DOHH2 (cell line): Measurements from ENCODE around the gene TIPARP.

Experiments
- H3F3A ChIP-seq: fragments of 200-600 bp; sonication (generic), shearing (Covaris generic); 2 replicates; pipeline ENCODE4 v1.6.0; 2016; ENCODE audit warnings: antibody characterized with exemption, mild to moderate bottlenecking; ENCODE audit not compliant: control insufficient read depth, insufficient read depth
- H3K27ac ChIP-seq: fragments of 200-600 bp; sonication (generic); 2 replicates; pipeline ENCODE4 v1.5.1; 2014; ENCODE audit warnings: low read depth, mild to moderate bottlenecking, low read length, moderate library complexity
- H3K27me3 ChIP-seq: fragments of 200-600 bp; sonication (generic); 2 replicates; pipeline ENCODE4 v1.6.1; 2014; ENCODE audit warnings: mild to moderate bottlenecking, low read length, mixed read lengths; ENCODE audit not compliant: control insufficient read depth
- H3K36me3 ChIP-seq: fragments of 200-600 bp; sonication (generic); 2 replicates; pipeline ENCODE4 v1.6.1; 2014; ENCODE audit warnings: mild to moderate bottlenecking, low read length, moderate library complexity, mixed read lengths; ENCODE audit not compliant: control insufficient read depth
- H3K4me1 ChIP-seq: fragments of 200-600 bp; sonication (generic); 2 replicates; pipeline ENCODE4 v1.6.1; 2014; ENCODE audit warnings: mild to moderate bottlenecking, low read length, mixed read lengths; ENCODE audit not compliant: control insufficient read depth
- H3K4me2 ChIP-seq: fragments of 200-600 bp; sonication (generic); 2 replicates; pipeline ENCODE4 v1.6.0; 2014; ENCODE audit warnings: mild to moderate bottlenecking, low read length, moderate library complexity
- H3K4me3 ChIP-seq: fragments of 200-600 bp; sonication (generic); 2 replicates; pipeline ENCODE4 v1.5.1; 2014; ENCODE audit warnings: mild to moderate bottlenecking, low read length, mixed read lengths
- H3K79me2 ChIP-seq: fragments of 200-600 bp; sonication (generic); 2 replicates; pipeline ENCODE4 v1.6.1; 2014; ENCODE audit warnings: mild to moderate bottlenecking, low read length, mixed read lengths; ENCODE audit not compliant: control insufficient read depth
- H3K9me2 ChIP-seq: fragments of 200-600 bp; sonication (generic); replicated peaks from 2 replicates; pipeline ENCODE4 v1.6.1; 2014; ENCODE audit warnings: mild to moderate bottlenecking, low read length, mixed read lengths; ENCODE audit not compliant: control insufficient read depth
- H3K9me3 ChIP-seq: fragments of 200-600 bp; sonication (generic); 2 replicates; pipeline ENCODE4 v1.6.1; 2014; ENCODE audit warnings: antibody characterized with exemption, low read length, mixed read lengths; ENCODE audit not compliant: control insufficient read depth, insufficient read depth
- H4K20me1 ChIP-seq: fragments of 200-600 bp; sonication (generic); 2 replicates; pipeline ENCODE4 v1.6.0; 2014; ENCODE audit warnings: low read depth, mild to moderate bottlenecking, antibody characterized with exemption, low read length, moderate library complexity; ENCODE audit not compliant: control insufficient read depth, insufficient read depth
- CTCF ChIP-seq: fragments of 200-600 bp; sonication (generic); IDR thresholded peaks from one replicate; pipeline ENCODE4 v1.5.1; 2014; ENCODE audit warnings: antibody characterized with exemption, mild to moderate bottlenecking, low read depth, low read length; ENCODE audit not compliant: poor library complexity, severe bottlenecking
- EZH2phosphoT487 ChIP-seq: fragments of 200-600 bp; sonication (generic); IDR thresholded peaks from 2 replicates; pipeline ENCODE4 v1.6.1; 2017; ENCODE audit warnings: borderline replicate concordance, mild to moderate bottlenecking, antibody characterized with exemption, low read length, moderate library complexity, mixed read lengths

The TIPARP gene

GRCh38 chr3:156680243-156680914 lies 6.0 kb downstream of the TIPARP start:
- Histone ChIP-seq H3K4me3 (peak overlapping the region; percentile 38), H3K9me2 (no peaks in the 10 kb centered on the region), H3K27me3 (no peaks in the 10 kb centered on the region), H3K79me2 (peaks cover 100% of the 10 kb centered on the region), H3K4me2 (peak overlapping the region; percentile 64), H3F3A (no peaks in the 10 kb centered on the region; the same call in 1 of the 2 replicates), H3K9me3 (no peaks in the 10 kb centered on the region), H3K36me3 (peaks cover 99% of the 10 kb centered on the region), H3K27ac (no peak overlapping the region), H4K20me1 (peaks cover 75% of the 10 kb centered on the region), H3K4me1 (peaks cover 92% of the 10 kb centered on the region)
- TF ChIP-seq EZH2phosphoT487 = no peak
- no peak for TF ChIP-seq CTCF

- TF ChIP-seq EZH2phosphoT487 (no peak), CTCF (no peak)
- Histone ChIP-seq H3K27me3 (no peaks in the 10 kb centered on the region), H3K4me1 (peaks cover 98% of the 10 kb centered on the region), H3K9me3 (no peaks in the 10 kb centered on the region), H3K79me2 (peaks cover 100% of the 10 kb centered on the region), H3K4me3 (peak overlapping the region; percentile 38), H3F3A (no peaks in the 10 kb centered on the region; the same call in 1 of the 2 replicates), H3K4me2 (peak overlapping the region; percentile 64), H4K20me1 (peaks cover 74% of the 10 kb centered on the region), H3K9me2 (no peaks in the 10 kb centered on the region), H3K36me3 (peaks cover 99% of the 10 kb centered on the region), H3K27ac (no peak overlapping the region)
Measured at GRCh38 chr3:156681002-156681401, 6.6 kb downstream of the TIPARP start.

GRCh38 chr3:156682501-156682900 lies 8.1 kb downstream of the TIPARP start:
- peak overlapping the region; percentile 64 for H3K4me2 ChIP-seq
- H3F3A ChIP-seq = no peaks in the 10 kb centered on the region; the same call in 1 of the 2 replicates
- H3K79me2 ChIP-seq = peaks cover 100% of the 10 kb centered on the region
- H3K27ac ChIP-seq = no peak overlapping the region
- peaks cover 97% of the 10 kb centered on the region for H3K36me3 ChIP-seq
- H4K20me1 ChIP-seq = peaks cover 68% of the 10 kb centered on the region
- no peaks in the 10 kb centered on the region for H3K27me3 ChIP-seq
- no peak overlapping the region for H3K4me3 ChIP-seq
- H3K4me1 ChIP-seq = peaks cover 93% of the 10 kb centered on the region
- no peaks in the 10 kb centered on the region for H3K9me3 ChIP-seq
- no peak for TF ChIP-seq CTCF
- no peak for TF ChIP-seq EZH2phosphoT487
- H3K9me2 ChIP-seq = no peaks in the 10 kb centered on the region
